NCI-H2081 (cell line): ENCODE measurements around the gene ABLIM3.

ENCODE experiments used
- DNase-seq, 2 experiments: peaks; one replicate each; lab custom pipeline; 2025; lab: John Stamatoyannopoulos, UW

The ABLIM3 gene

DNA sequence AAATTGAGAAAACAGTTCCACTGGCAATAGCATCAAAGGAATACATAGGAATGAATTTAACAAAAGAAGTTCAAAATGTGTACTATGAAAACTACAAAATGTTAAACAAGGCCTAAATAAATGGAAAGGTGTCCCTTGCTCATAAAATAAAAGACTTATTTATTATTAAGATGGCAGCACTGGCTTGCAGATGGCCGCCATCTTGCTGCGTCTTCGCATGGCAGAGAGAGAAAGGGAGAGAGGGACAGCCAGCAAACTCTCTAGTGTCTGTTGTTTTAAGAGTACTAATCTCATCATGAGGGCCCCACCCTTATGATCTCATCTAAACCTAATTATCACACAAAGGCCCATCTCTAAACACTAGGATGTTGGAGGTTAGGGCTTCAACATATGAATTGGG lies 47.1 kb downstream of the ABLIM3 start:
- DNase-seq = no peak

DNA sequence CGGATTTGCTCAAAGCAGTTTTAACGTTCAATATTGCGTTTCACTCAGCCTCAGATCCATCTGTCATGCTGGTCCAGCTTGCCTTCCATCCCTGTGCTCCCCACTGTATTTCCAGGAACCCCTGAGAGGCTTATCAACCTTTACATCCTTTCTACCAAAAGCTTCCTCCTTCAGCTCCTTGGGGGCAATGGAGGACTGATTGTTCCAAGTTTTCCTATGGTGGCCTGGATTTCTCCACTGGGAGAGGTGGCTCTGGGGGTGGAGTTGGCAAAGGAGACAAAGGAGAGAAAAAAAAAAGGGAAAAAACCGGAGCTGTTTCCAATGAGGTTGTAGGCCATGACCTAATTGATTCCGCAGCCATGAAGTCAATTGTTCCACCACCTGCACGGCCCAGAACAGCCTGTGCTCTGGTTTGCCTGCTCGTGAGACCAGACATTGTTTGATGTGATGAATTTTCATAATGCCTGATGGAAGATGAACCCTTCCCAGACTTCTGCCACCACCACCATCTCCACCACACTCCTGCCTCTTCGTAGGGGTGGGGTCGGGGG lies 54.1 kb downstream of the ABLIM3 start:
- DNase-seq = no peak

DNA sequence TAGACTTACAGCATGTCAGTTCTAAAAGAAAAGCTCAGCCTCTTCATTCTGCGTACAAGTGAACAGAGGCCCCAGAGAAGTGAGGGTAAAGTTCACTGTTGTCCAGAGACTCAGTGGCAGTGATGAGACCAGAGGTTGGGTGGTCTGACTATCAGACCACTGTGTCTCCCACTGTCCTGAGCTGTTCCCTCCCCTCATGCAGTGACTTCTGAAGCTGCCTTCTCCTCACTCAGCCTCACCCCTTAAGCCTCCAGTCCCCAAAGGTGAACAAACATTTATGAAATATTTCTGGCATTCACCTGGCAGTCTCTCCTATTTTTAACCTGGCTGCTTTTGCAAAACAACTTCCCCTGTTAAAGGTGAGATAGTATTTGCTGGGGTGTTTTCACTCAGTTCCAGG lies 54.7 kb downstream of the ABLIM3 start:
- no peak for DNase-seq

DNA sequence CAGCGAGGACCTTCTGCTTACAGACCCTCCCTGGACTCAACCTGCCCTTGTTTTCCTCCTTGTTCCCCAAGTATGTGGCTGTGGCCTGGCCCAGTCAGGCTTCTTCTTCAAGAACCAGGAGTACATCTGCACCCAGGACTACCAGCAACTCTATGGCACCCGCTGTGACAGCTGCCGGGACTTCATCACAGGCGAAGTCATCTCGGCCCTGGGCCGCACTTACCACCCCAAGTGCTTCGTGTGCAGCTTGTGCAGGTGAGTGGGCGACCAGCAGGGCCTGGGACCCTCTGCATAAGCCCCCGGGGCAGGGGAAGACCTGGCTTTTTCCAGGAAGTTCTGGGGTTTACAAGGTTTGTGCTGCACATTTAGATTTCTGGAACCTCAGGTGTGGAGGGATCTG lies 56.9 kb downstream of the ABLIM3 start:
- no peak for DNase-seq

DNA sequence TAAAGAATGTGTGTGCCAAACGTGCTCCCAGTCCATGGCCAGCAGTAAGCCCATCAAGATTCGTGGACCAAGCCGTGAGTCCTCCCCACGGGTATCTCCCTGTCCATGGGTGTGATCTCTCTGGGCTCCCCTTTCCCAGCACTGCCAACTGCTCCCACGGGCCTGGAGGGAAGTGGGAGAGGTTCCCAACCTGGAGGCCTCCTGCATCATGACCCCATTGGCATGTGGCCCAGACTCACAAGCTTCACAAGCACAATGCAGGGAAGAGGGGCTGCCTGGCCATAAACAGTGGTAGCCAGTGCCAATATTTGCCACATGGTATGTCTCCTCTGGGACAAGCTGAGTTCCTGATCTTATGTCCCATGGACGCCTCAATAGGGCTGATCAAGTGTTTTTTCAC lies 59.1 kb downstream of the ABLIM3 start:
- no peak for DNase-seq

DNA sequence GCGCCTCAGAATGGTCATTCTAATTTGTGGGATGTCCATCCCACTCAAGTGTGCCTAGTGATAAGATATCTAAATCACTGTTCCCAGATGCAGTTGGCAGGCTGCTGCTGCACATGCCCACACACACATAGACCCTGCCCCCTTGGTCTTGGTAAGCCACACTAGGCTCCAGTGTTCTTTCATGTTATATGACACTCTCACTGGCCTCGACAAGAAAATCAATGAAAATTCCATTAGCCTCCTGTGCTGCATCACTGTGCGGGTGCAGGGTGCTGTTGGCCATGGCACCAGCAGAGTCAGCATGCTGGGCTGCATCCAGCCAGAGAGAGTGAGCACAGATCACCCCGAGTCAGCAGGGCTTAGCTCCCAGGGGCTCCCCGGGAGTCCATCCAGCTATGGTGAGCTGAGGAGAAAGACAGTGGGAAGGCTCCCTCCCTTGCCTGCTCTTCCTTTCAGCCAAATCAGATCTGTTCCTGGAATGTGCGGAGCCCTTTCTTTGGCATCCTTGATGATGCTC lies 59.9 kb downstream of the ABLIM3 start:
- DNase-seq = no peak

DNA sequence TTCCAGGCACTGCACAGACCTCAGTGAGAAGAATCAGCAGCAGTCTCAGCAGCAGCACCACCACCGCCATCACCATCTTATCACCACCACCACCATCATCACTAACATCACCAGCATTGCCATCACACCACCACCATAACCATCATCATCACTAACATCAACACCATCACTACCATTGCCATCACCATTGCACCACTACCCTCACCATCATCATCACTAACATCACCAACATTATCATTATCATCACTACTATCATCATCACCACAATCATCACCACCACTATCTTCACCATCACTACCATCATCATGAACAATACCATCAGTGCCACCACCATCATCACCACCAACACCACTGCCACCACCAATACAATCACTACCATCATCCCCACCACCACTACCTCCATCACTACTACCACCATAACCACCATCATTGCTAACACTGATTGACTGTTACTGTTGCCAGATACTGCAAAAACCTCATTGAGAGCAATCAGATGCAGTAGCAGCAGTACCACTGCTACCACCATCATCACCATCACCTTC lies 61.7 kb downstream of the ABLIM3 start:
- no peak for DNase-seq

DNA sequence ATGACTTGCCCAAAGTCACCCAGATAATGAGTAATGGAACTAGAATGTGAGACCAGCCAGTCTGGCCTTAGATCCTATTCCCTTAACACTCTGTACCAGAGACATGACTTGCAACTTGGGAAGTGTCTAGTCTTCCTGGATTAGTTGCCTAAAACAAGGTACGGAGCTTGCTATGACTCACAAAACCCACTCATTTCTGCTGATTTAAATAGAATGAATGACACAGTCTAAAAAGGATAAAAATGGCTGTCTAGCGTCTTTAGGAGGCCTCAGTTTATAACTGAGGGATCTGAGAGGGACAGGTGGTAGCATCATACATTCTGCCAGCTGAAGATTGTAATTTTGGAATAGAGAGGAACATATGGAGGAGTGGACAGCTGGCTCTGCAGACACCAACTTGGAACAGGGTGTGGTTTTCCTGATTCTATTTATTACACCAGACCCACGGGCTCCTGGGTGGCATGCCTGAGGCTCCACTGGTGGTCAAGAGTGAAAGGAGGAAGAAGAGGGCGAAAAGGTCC lies 62.7 kb downstream of the ABLIM3 start:
- DNase-seq = no peak

DNA sequence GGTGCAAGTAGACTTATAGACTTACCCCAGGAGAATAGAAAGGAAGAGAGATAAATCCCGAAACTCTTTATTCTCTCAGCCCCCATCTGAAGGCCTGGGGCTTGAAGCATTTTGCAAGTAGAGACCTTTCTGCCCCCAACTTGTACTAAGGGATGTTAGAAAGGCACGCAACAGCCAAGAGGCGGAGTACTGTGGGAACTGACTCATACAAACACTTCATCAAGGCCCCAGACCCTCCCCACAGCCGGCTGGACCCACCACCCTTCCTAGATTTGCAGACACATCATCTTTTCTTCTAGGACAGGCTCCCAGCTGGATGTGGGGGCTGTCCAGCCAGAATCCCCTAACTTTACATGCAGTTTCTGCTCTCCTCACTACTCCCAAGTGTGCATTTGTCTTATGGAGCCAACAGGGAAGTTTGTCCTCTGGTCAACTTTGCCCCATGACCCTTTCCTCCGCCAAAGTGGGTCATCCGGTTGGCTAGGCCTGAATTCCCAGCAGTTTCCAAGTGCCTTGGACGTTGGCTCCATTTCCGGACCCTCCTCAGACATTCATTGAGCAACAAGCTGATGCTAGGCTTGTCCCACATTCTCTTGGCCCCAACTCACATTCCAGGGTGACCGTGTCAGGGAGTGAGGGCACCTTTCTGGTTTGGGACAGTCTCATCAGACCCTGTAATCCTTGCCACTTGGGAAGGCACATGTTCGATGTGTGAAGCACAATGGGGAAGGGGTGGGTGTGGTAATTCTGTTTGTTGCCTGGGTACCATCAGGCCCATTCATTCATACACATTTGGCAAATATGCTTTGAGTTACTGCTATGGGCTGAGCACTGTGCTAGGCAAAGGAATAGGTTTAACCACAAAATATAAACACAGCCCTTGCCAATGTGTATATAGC lies 64.6 kb downstream of the ABLIM3 start:
- DNase-seq = no peak

DNA sequence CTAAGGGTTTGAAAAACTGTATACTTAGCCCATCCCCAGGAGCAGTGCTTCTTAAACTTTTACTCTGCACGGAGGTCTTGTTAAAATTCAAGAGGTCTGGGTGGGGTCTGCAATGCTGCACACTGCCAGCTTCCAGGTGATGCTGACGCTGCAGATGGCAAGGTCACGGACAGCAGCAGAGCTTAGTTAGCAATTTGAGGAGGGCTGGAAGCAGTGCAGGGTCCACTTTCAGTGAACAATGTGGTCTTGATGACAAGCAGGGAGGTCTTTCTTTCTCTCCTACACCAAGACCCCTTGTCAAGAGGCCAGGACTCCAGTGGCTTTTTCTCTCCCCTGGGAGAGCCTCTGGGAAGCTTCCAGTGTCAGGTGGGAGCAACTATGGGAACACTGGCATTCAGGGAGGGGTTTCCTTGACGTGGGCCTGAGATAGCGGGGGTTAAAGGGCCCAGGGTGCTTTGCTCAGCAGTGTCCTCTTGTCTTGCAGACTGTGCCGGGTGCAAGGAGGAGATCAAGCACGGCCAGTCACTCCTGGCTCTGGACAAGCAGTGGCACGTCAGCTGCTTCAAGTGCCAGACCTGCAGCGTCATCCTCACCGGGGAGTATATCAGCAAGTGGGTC lies 65.3 kb downstream of the ABLIM3 start:
- DNase-seq = no peak

DNA sequence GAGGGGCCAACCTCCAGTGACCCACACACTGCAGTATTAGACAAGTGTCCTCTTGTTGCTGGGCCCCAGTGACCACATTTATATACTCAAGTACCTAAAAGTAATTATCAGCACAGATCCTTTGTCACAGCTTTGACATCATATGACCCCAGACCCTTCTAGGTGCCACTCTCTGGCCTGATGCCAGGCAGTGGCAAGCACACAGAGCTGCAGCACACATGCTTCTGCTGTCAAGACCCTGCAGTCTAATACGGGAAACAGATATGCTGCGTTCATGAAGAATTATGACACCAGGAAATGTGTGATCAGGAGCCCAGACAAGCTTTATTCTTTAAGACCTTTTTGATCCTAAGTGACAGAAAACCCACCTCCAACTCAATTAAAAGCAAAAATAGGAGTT lies 66.5 kb downstream of the ABLIM3 start:
- DNase-seq = no peak

DNA sequence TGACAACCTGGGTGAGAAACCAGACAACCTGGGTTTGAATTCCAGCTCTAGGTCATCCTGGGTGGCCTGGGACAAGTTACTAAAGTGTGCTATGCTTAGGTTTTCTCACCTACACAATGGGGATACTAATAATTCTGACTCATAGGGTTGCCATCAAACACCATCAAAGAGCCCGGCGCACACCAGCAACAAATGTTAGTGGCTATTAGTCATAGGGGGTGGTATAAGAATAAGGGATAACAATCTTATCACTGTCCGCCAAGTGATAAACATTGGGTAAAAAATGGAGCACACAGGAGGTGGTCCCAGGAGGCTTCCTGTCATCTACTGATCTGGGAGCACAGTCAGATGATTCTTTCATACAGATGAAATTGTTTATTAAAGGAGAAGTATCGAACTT lies 68.9 kb downstream of the ABLIM3 start:
- DNase-seq = no peak

DNA sequence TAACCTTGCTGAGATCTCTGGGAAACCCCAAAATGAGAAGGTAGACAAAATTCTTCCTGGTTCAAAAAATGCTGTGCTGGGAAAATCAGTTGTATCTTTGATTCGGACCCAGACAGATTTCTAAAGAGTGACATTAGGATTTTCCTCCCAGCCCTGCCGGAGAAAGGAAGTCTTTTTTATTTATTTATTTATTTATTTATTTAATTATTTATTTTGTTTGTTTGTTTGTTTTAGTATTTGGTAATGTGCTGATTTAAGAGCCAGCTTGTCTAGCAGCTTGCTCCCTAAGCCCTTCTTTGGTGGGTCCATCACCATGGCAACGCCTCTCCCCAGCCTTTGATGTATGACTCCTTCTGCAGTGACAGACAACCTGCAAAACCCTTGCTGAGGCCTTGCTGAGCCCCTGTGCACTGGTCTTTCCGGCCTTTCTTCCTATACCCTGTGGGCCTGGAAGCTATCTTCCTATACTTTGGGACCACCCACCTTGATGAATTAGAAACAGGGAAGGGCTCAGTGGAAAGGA lies 69.7 kb downstream of the ABLIM3 start:
- no peak for DNase-seq

DNA sequence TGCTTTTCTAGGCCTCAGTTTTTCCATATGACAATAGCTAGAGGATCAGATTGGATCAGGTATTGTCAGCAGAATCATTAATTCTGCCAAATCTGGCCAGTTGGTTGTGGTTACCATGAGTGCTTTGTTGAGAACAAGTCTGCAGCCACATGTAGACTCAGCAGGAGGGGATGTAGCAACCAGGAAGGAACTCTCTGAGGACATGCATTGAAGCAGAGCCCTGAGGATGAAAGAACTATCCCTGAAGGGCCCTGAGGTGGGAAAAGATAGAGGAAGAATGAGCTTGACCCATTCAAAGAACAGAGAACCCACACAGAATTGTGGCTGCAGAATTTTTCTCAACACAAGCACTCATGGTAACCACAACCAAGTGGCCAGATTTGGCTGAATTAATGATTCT lies 70.3 kb downstream of the ABLIM3 start:
- DNase-seq = no peak

DNA sequence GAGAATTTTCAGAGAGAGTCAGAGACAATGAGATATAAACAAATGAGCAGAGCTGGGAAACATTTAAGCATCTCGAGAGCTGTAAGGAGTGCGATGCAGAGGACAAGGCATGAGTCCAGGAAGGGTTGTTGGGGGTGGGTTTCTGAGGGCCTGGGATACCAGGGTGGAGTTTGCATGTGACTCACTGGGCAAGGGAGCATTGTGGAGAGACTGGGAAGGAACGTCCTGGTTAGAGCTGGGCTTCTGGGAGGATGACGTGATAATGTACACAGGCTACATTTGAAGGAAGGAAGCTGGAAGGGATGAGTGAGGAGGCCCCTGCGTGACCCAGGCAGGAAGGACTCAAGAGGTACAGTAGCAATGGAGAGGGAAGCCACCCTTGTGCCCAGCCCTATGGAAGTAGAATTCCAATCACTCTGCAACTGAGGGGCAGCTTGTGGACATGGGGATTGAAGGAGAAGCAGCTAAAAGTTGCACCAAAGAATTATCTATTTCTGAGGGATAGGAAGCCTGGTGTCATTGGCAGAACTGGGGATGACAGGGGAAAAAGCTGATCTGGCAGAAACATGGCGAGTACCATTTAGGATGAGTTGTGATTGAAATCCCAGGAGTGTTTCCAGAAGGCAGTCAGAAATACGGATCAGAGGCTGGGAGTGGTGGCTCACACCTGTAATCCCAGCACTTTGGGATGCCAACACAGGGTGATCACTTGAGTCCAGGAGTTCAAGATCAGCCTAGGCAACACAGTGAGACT lies 71.1 kb downstream of the ABLIM3 start:
- no peak for DNase-seq

DNA sequence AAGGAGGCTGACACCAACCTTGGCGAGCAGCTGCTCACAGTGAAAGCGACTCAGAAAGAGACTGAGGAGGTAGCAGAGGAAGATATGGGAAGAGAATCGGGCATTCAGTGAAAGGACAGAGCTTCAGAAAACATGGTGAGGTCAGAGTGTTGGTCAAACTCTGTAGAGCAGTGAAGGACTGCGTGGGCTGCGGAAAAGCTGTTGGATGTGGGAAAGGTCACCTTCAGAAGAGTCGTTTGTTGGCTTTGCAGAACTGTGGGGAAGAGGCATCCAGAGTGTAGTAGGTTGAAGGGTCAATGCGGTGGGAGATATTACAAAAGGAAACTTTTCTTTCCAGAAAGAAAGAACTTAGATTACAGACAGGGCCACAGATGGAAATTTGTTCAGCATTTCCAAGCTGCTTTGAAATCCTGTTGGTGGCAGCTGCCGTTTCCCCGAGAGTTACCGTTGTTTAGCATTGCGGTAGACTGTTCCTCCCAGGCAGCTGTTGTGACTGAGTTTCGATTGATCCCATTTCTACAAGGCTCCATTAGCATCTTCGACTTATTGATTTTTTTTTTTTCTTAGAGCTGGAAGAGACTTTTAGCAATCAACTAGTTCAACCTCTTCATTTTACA lies 72.1 kb downstream of the ABLIM3 start:
- DNase-seq = no peak

DNA sequence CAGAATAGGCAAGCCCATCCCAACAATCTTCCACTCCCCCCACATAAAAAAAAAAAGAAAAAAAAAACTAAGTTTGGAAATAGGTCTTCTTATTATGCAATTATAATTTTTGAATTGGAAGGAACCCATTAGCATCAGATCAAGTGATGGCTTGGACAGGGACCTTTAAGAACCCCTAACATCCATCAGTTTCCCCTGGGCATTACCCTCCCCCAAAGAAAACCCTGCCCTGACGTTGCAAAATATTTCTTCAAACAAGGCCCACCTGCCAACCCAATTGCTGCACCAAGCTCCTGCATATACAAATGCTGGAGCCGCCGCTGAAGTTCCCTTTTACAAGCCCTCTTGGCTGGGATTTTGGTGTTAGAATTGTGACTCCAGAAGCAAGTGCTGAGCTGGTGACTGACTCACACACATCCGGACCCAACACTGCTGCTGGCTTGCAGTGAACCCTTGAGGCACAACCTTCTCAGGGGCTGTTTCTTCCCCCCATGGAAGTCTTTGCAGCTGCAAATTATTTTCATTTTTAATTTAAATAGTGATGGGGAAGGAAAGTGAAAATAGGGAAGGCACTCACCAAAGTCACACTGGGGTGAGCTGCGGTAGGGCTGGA lies 74.3 kb downstream of the ABLIM3 start:
- no peak for DNase-seq

DNA sequence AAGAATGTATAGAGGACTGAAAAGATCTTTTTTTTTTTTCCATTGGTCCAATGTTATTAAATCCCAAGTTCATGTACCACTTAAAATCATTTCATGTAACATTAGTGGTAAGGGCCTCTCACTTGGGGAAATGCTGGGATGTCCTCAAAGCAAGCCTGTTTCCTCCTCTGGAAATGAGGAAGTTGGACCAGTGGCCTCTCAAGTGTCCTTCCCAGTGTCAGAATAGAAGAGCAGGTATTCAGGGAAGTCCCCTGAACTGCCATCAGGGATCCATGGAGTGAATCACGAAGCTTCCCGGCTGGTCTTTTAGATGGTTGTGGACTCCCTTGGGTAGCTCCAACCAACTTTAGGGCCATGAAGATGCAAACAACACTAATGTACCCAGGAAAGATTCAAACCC lies 75.2 kb downstream of the ABLIM3 start:
- no peak for DNase-seq

DNA sequence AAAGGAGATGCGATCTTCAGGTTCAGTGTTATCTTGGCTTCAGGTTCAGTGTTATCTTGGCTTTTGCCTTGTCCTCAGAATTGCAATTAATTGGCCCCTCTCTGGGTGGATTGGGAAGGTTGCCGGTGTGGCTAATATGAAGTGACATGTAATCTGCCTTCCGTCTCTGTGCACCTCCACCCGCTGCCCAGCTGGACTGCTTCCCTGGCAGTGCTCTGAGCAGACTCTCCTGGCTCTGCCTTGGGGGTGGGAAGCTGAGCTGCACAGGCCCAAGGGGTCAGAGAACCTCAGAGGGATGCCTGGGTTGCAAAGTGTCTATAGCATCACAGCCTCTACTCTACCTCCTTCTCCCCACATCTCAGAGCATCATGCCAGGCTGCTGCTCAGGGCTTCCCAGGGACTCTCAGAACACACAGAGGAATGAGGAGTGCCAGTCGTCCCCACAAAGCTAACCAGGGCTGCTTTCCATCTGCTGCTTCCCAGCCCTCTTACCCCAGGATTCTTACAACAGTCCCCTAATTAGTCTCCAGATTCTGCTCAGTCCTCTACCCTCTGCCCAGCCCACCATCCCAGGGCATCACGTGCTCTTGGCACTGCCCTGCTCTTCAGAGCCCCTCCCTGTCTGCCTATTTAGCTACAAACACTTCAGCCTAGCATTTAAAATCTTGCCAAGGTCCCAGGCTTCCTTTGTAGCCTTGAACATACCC lies 76.0 kb downstream of the ABLIM3 start:
- DNase-seq = no peak

DNA sequence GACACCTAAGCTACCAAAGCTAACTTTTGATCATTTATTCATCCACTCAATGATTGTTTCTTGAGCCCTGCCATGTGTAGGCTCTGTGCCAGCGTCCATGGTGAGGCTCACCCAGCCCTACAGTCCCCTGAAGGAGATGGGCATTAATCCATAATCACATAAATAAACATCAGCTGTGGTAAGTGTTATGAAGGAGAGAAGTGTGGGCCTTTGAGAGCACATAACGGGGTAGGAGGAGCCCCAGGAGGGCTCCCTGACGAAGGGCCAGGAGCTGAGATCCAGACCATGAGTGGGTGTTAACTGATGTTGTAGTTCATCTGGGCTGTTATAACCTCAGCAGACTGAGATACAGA lies 76.5 kb downstream of the ABLIM3 start:
- no peak for DNase-seq
